Mononuclear cell (primary cell): Measurements from ENCODE around the gene USP44. TPM values are rescaled to one million over a fixed set of nuclear protein-coding genes. Genes with fewer than 3 reads are reported as not detected.

Experiments
- H3K27me3 ChIP-seq: 2 replicates; pipeline ENCODE4 v1.6.0; 2011; ENCODE audit warnings: low read length, control low read depth; ENCODE audit not compliant: insufficient read depth
- H3K4me1 ChIP-seq: 2 replicates; pipeline ENCODE4 v1.5.1; 2011; ENCODE audit warnings: mild to moderate bottlenecking, low read length, control low read depth; ENCODE audit not compliant: insufficient read depth
- H3K4me3 ChIP-seq: 2 replicates; pipeline ENCODE4 v1.5.1; 2011; ENCODE audit warnings: mild to moderate bottlenecking, low read length, moderate library complexity
- H3K9me3 ChIP-seq: 2 replicates; pipeline ENCODE4 v1.5.1; 2011; ENCODE audit warnings: low read depth, mild to moderate bottlenecking, control low read depth, low read length
- total RNA-seq: library from RNA; depleted of rRNA; stranded (reverse); fragments of >200 nt; gene quantifications from one replicate; pipeline ENCODE4 v1.2.3, GENCODE V29; 2012

USP44 gene
- total RNA-seq, 1 donor, result 6.3 TPM

DNA sequence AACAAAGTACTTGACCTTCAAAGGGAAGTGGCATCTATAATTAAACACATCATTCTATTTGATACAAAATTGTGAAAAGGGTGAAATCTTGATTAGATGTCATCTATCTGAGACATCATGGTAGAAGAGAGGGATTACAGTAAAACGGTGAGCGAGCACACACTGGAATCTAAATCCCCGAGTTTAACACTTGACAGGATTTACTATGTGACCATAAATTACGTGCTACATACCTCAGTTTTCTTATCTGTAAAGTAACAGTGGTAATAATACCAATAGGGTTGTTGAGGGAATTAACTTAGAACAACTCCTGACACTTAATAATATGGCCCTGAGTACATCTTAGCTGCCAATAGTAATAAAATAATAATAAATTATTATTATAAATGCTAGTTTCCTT is 13.3 kb downstream of the USP44 start:
- H3K9me3 ChIP-seq, result no peaks in the 10 kb centered on the region
- no peaks in the 10 kb centered on the region for H3K4me1 ChIP-seq
- no peaks in the 10 kb centered on the region for H3K27me3 ChIP-seq
- no peak overlapping the region for H3K4me3 ChIP-seq

- H3K27me3 ChIP-seq, result no peaks in the 10 kb centered on the region
- no peaks in the 10 kb centered on the region for H3K9me3 ChIP-seq
Observed at GRCh38 chr12:95533985-95534384, 17.3 kb downstream of the USP44 start.

GRCh38 chr12:95532851-95533250 is 18.4 kb downstream of the USP44 start:
- no peaks in the 10 kb centered on the region for H3K9me3 ChIP-seq

More at GRCh38 chr12:95533985-95534384, 17.3 kb downstream of the USP44 start:
- Histone ChIP-seq H3K4me3 (no peak overlapping the region), H3K4me1 (no peaks in the 10 kb centered on the region)

DNA sequence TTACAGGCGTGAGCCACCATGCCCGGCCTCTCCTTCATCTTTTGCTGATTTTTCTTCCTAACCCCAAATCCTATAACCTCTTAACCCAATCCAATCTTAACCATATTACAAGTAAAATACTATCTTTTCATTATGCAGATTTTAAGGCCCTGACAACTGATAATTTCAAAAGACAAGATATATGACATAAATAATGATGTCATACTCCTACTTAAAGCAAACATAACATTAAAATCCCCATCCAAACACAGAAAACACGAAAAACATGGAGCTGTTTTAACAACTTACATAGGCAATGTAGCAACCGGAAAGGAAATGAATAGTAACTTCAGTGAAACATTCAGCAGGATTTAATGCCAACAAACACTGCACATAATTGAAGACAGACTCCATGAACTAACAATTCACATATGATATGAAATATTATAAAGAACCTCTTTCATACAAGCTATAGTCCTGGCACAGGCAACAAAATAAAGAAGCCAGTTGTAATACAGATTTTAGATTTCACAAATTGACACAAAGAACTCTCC is 21.5 kb downstream of the USP44 start:
- Histone ChIP-seq H3K4me1 (no peaks in the 10 kb centered on the region), H3K9me3 (no peaks in the 10 kb centered on the region), H3K4me3 (no peak overlapping the region), H3K27me3 (no peaks in the 10 kb centered on the region)

More at GRCh38 chr12:95532851-95533250, 18.4 kb downstream of the USP44 start:
- Histone ChIP-seq H3K4me3 (no peak overlapping the region), H3K4me1 (no peaks in the 10 kb centered on the region), H3K27me3 (no peaks in the 10 kb centered on the region)

DNA sequence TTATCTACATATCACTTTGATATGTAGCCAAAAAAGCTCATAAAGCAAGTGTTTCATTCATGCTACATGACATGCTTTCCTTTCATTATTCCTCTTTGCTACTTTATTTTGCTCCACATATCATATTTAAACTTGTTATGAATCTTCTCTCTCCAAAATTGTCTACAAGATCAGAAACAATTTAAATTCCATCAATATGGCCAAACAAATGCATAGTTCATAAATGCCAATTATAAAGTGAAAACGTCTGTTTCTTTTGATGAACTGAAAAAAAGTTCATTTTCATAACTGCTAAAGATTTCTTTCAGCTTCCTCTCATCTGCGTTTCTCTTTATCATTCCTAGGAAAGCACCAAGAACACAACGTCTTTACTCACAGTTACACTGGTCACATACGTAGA is 22.8 kb downstream of the USP44 start:
- Histone ChIP-seq H3K4me1 (no peaks in the 10 kb centered on the region), H3K27me3 (no peaks in the 10 kb centered on the region), H3K4me3 (no peak overlapping the region), H3K9me3 (no peaks in the 10 kb centered on the region)

DNA sequence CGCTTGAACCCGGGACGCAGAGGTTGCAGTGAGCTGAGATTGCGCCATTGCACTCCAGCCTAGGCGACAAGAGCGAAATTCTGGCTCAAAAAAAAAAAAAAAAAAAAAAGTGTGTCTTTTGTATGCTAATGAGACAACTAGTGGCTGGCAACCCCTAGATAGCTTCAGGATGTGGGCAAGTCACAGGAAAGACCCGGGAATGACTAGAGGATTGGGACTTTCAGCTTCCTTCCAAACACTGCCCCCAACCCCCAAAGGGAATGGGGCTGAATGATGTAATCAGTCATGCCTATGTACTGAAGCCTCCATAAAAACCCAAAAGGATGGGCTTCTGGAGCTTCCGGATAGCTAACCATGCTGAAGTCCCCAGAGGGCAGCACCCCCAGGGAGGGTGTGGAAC is 28.6 kb downstream of the USP44 start:
- no peaks in the 10 kb centered on the region for H3K9me3 ChIP-seq
- no peak overlapping the region for H3K4me3 ChIP-seq
- H3K27me3 ChIP-seq, result no peaks in the 10 kb centered on the region
- no peaks in the 10 kb centered on the region for H3K4me1 ChIP-seq

GRCh38 chr12:95520816-95521215 is 30.5 kb downstream of the USP44 start:
- H3K4me3 ChIP-seq, result no peak overlapping the region

DNA sequence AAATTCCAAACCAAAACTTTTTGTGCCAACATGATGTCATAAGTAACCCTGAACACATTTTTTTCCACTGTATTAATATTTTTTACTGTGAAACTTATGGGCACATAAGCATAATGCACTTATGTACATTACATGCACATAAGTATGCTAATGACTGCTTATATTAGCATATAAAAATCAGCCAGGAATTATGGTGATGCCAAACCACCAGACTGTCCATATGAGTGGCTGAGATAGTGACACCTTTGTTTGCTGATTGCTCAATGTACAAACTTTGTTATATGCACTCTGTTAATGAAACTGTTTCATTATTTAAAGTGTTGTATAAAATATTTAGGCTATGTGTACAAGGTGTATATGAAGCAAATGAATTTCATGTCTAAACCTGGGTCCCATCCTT is 32.3 kb downstream of the USP44 start:
- Histone ChIP-seq H3K9me3 (no peaks in the 10 kb centered on the region), H3K4me1 (no peaks in the 10 kb centered on the region), H3K27me3 (no peaks in the 10 kb centered on the region), H3K4me3 (no peak overlapping the region)

More at GRCh38 chr12:95520816-95521215, 30.5 kb downstream of the USP44 start:
- Histone ChIP-seq H3K4me1 (no peaks in the 10 kb centered on the region), H3K27me3 (no peaks in the 10 kb centered on the region), H3K9me3 (no peaks in the 10 kb centered on the region)

- Histone ChIP-seq H3K9me3 (no peaks in the 10 kb centered on the region), H3K4me1 (no peaks in the 10 kb centered on the region), H3K4me3 (no peak overlapping the region), H3K27me3 (no peaks in the 10 kb centered on the region)
Observed at GRCh38 chr12:95517246-95517645, 34.0 kb downstream of the USP44 start.

DNA sequence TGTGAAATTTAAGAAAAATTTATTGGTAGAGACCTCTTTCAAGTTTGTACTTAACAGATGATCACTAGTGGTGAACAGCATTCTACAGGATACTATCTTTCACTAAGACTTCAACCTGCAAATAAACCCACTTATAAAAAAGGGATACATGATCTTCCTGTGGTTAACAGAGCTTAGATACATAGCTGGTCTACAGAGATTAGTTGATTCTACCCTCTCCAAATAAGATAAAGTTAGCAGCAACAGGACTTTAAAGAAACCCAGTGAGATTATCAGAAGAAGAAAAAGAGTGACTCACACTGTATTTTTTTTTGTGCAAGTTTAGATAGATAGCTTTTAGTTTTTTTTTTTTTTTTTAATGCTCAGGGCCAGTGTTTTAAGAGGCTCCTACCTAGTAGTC is 34.5 kb downstream of the USP44 start:
- no peaks in the 10 kb centered on the region for H3K9me3 ChIP-seq
- H3K4me3 ChIP-seq, result no peak overlapping the region
- no peaks in the 10 kb centered on the region for H3K27me3 ChIP-seq
- no peaks in the 10 kb centered on the region for H3K4me1 ChIP-seq

GRCh38 chr12:95515197-95515596 is 36.1 kb downstream of the USP44 start:
- H3K27me3 ChIP-seq, result no peaks in the 10 kb centered on the region
- no peaks in the 10 kb centered on the region for H3K9me3 ChIP-seq
- no peak overlapping the region for H3K4me3 ChIP-seq
- H3K4me1 ChIP-seq, result no peaks in the 10 kb centered on the region

DNA sequence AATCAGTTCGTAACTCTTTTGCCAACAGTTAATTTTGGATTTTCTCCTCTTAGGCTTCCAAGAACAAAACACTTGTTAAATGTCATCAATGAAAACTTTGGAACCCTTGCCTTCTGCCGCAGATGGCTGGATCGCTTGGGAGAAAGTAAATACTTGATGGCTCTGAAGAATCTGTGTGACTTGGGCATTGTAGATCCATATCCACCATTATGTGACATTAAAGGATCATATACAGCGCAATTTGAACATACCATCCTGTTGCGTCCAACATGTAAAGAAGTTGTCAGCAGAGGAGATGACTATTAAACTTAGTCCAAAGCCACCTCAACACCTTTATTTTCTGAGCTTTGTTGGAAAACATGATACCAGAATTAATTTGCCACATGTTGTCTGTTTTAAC is 37.7 kb downstream of the USP44 start:
- Histone ChIP-seq H3K4me3 (no peak overlapping the region), H3K9me3 (no peaks in the 10 kb centered on the region), H3K27me3 (no peaks in the 10 kb centered on the region), H3K4me1 (no peaks in the 10 kb centered on the region)

DNA sequence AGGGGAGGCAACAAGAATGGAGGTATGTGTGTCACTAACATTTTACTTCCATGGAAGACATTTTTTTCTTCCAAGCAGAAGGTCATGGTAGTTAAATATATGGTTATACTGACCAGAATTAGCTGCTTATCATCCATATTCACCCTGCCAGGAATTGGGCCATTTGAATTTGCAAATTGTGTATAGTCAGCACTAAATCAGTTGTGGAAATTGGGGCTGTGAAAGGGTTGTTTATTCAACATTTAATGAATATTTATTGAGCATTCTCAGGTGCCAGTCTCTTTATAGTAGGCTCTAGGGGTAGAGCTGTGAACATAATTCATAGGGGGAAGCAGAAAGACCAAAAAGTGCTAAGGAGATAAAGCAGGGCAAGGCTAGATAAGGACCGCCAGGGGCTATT is 39.3 kb downstream of the USP44 start:
- no peaks in the 10 kb centered on the region for H3K4me1 ChIP-seq
- no peaks in the 10 kb centered on the region for H3K9me3 ChIP-seq
- no peaks in the 10 kb centered on the region for H3K27me3 ChIP-seq
- no peak overlapping the region for H3K4me3 ChIP-seq

- no peak overlapping the region for H3K4me3 ChIP-seq
- no peaks in the 10 kb centered on the region for H3K4me1 ChIP-seq
- no peaks in the 10 kb centered on the region for H3K27me3 ChIP-seq
- no peaks in the 10 kb centered on the region for H3K9me3 ChIP-seq
Observed at GRCh38 chr12:95509300-95509699, 42.0 kb downstream of the USP44 start.

DNA sequence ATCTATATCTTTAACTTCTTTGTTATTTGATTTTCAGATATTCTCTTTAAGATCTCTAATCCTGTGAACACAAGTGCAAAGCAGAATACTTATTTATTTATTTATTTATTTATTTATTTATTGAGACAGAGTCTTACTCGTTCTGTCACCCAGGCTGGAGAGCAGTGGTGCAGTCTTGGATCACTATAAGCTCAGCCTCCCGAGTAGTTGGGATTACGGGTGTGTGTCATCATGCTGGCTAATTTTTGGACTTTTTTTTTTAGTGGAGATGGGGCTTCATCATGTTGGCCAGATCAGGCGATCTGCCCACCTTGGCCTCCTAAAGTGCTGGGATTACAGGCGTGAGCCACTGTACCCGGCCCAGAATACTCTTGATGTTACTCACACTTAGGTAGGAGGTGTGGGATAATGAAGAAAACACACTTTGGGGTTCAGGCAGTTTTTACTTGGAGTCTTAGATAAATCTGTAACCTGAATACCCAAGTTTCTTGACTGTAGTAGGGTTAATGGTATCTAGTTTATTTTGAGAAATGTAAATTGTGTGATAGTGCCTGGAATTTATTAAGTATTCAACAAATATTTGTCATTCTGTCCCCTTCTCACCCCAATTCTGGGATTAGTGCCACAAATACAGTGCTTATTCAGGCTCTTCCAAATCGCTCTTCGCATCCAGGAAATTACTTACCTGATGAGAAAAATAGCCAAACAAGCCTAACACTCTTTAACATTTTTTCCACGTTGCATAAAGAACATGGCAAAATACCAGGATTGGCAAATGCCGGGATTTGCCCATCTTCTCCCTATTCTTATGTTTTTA is 44.4 kb downstream of the USP44 start:
- Histone ChIP-seq H3K9me3 (no peaks in the 10 kb centered on the region), H3K4me3 (no peak overlapping the region), H3K4me1 (no peaks in the 10 kb centered on the region), H3K27me3 (no peaks in the 10 kb centered on the region)

DNA sequence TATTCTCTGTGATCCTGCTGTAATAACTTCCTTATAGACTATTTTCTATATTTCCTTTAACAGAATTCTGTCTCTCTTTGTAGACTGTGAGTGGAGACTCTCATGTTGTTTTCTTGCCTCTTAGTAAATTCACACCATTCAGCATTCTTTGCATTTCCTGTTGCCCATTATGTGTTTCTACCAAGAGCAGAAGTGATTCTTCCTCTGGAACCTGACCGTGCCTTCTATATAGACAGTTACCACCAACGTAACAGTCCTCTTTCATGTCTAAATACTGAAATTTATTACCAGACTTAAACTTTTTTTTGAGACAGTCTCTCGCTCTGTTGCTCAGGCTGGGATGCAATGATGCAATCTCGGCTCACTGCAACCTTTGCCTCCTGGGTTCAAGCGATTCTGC is 46.2 kb downstream of the USP44 start:
- no peaks in the 10 kb centered on the region for H3K4me1 ChIP-seq
- no peaks in the 10 kb centered on the region for H3K9me3 ChIP-seq
- no peak overlapping the region for H3K4me3 ChIP-seq
- no peaks in the 10 kb centered on the region for H3K27me3 ChIP-seq
